Limb (tissue), 2 donors: ENCODE data around the gene ZNF595.
"Not testable (repeated sequence)": the region's sequence is repeated elsewhere in the genome, so short reads cannot be mapped to it uniquely, and the experiment has no call there.

ENCODE experiments used
- DNase-seq, 2 donors: peaks; one replicate each; pipeline ENCODE4 v3.0.0-alpha.2; 2016; ENCODE audit errors: extremely low spot score in 2 of 2

ZNF595 gene

DNA sequence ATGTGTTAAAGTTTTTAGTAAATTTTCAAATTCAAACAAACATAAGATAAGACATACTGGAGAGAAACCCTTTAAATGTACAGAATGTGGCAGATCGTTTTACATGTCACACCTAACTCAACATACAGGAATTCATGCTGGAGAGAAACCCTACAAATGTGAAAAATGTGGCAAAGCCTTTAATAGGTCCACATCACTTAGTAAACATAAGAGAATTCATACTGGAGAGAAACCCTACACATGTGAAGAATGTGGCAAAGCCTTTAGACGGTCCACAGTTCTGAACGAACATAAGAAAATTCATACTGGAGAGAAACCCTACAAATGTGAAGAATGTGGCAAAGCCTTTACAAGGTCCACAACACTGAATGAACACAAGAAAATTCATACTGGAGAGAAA, 32.8 kb downstream of the ZNF595 start:
- no peak for DNase-seq

DNA sequence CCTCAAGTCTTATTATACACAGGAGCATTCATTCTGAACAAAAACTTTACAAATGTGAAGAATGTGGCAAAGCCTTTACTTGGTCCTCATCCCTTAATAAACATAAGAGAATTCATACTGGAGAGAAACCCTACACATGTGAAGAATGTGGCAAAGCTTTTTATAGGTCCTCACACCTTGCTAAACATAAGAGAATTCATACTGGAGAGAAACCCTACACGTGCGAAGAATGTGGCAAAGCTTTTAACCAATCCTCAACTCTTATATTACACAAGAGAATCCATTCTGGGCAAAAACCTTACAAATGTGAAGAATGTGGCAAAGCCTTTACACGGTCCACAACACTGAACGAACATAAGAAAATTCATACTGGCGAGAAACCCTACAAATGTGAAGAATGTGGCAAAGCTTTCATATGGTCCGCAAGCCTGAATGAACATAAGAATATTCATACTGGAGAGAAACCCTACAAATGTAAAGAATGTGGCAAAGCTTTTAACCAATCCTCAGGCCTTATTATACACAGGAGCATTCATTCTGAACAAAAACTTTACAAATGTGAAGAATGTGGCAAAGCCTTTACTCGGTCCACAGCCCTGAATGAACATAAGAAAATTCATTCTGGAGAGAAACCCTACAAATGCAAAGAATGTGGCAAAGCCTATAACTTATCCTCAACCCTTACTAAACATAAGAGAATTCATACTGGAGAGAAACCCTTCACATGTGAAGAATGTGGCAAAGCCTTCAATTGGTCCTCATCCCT, 33.6 kb downstream of the ZNF595 start:
- DNase-seq = not testable (repeated sequence)

DNA sequence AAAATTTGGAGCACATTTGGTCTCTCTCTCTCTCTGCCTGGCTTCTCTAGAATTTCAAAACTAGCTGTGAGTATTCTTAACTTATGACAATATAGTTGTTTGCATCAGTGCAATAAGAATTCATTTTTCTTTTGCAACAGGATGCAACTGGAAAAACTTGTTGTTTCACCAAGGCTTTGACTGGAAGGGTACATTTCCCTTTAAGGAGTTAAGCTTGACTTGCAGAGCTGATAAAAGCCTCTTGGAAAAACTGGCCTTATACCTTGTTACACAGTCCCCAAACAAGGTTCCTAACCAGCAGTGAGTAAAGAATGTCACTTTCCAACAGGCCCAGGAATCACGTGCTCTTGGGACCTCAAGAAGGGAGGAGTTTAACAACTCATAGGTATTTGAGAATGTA, 45.3 kb downstream of the ZNF595 start:
- no peak for DNase-seq

DNA sequence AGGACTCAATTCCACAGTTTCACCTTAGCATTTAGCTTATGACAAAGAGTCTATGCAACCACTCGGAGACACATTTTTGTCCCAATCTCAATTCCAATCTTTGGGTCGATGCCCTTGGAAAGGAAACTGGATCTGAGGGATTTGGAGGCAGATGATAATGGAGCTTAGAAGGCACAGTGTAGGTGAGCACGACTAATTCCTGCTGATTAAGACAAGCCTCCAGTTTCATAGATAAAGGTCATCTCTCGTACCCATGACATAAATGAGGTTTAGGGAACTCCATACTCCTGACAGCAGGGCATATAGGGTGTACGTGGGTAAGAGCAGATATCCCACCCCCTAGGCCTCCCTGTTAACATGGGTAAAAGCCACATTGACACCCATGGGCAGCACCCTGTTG, 46.7 kb downstream of the ZNF595 start:
- DNase-seq = no peak

DNA sequence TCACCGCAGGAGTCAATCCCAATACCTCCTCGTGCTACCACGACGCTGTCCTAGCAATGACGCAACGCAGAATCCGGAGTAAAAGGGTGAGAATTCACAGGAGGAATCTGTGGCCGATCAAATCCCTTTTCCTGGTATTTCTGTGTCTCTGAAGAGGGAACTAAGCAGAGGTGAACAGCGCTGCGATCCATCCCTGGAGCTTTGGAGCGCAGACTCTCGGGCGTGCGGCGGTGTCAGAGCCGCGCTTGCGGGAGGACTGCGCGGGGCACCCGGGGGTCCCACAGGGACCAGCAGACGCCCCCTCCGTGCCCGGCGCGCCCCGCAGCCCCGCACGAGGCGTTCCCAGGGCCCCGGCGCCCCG, 53.9 kb downstream of the ZNF595 start:
- DNase-seq = no peak

DNA sequence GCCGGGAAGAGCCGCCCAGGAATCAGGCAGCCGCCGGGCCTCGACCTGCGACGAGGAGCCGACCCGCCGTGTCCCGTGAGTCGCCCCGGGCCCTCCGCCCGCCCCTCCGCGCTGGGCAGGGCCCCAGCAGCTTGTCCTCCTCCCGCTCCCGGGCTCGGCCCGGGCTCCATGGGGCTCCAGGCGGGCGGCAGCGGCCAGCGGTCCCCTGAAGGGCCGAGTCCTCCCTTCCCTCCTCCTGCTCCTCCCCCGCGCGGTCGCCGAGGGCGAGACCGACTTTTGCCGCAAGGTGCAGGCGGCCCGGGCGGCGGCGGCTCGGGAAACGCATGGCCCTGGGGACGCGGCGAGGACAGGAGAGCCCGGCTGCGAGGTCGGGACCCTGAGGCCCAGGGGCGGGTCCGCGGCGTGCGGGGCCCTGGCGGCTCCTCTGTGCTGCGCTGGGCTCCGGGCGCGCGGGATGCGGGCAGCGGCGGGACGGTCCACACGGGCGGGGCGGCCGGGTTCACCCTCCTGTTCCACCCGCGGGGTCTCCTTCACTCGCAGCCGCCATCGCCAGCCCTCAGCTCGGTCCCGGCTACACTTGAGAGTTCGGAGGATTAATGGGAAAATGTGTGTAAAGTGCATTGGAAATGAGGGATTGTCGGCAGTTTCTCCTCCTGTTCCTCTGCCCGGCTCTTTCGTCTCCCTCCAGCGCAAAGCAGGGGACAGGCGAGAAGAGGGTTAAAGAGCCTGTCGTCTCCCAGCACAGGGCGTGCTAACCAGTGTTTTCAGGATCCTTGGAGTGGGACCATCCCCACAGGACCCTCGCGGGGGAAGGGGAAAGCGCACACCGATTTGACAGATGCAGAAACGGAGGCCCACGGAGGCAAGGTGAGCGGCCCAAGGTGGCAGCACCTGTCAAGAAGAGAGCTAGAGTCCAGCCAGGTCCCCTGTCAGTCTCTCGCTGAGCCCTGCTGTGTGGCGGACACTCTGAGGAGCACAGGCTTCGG, 54.6 kb downstream of the ZNF595 start:
- peak in 1 of 2 donors; percentile 38 for DNase-seq

DNA sequence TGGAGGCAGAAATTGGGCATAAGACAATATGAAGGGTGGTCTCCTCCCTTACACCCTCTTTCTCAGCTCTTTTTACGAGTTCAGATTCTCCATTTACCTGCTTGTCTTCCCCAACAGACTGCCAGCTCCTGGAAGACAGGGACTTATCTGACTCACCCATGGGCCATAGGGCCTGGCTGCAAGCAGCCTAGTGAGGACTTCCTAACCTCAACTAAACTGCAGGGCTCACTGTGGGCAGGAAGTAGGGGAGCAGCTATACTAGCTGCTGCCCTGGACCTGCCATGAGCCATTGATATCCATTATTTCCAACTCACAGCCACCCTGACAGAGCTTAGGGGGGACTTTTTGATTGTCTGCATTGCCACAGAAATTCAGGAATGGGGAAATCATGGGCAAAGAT, 59.6 kb downstream of the ZNF595 start:
- no peak for DNase-seq

DNA sequence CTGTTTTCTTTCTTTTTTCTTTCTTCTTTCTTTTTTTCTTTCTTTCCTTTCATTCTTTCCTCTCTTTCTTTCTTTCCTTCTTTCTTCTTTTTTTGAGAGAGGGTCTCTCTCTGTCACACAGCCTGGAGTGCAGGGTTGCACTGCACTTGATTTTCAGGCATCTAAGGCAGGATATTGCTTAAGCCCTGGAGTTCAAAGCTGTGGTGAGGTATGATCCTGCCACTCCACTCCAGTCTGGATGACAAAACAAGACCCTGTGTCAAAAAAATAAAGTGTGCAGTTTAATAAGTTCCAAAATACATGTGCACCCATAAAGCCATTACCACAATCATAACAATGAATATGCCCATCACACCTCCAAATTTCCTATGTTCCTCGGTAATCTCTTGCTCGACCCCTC, 60.6 kb downstream of the ZNF595 start:
- no peak for DNase-seq

DNA sequence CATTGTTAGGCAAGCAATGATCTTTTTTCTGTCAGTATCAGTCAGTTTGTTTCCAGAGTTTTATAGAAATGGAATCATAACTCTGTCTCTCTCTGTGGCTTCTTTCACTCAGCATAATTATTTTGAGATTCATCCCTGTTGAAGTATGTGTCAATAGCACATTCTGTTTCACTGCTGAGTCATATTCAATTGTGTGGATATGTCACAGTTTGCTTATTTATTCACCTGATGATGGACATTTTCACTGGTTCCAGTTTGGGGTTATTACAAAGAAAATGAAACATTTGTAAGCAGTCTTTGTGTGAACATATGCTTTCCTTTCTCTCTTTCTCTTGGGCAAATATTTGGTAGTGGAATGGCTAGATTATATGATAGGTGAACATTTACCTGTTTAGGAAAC, 61.0 kb downstream of the ZNF595 start:
- DNase-seq = no peak

DNA sequence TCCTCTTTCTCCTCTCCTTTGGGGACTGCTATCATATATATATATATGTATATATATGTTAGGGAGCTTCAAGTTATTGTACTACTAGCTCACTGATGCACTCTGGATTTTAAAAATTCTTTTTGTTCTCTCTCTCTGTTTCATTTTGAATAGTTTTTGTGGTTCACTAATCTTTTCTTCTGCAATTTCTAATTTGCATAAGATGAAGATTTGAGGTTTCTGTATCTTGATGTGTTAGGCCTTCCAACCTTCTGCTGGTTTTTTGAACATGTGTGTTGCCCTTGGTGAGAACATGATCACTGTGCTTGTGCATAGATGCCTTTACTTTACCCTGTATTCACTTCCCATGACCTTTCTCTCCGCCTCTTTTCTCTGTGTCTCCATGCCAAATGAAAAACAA, 63.4 kb downstream of the ZNF595 start:
- DNase-seq = no peak

DNA sequence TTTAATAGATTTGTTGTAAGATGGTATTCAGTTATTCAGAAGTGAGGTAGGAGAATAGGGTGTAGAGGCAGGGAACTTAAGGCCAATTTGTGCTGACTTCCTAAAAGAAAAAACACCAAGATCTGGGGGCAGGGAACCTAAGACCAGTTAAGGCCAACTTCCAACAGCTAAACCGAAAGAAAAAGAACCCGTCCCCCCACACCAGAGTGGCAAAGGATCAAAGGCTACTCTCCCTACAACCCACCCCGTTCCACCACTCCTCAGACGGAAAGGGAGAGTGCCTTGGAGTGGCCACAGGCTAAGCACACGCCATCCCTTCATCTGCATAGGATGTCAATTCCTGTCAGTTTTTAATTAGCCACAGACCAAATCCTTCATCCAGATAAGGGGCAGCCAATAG, 67.5 kb downstream of the ZNF595 start:
- no peak for DNase-seq

DNA sequence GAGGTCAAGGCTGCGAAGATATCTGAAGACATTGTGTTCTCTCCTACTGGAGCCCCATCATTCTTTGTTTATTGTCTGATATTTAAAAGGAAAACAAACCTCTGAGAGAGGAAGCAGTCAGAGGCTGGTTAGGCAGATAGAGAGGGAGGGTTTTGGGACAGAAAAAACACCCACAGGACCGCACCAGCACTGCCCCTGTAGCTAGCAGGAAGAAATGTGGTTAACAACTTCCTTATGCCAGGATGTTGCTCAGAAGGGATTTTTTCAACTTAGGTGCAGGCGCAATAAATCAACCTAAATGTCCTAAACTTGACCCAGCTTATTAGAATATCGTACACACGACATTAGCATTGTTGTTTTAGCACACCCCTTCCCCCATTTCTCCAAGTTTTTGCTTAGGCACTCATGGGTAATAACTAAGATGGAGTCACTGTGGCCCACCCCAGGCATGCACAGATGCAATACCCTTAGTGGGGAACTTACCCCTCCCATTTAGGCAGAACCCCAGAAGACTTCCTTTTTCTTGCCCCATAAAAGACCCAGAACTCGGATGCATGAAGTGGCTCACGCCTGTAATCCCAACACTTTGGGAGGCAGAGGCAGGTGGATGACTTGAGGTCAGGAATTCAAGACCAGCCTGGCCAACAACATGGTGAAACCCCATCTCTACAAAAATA, 68.4 kb downstream of the ZNF595 start:
- no peak for DNase-seq

DNA sequence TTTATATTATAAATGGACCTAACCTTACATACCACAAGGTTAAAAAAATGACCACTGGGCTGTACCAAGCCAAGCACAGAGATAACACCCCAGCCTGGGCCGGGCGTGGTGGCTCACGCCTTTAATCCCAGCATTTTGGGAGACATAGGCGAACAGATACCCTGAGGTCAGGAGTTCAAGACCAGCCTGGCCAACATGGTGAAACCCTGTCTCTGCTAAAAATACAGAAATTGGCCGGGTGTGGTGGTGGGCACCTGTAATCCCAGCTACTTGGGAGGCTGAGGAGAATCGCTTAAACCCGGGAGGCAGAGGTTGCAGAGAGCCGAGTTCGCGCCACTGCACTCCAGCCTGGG, 70.8 kb downstream of the ZNF595 start:
- not testable (repeated sequence) for DNase-seq

DNA sequence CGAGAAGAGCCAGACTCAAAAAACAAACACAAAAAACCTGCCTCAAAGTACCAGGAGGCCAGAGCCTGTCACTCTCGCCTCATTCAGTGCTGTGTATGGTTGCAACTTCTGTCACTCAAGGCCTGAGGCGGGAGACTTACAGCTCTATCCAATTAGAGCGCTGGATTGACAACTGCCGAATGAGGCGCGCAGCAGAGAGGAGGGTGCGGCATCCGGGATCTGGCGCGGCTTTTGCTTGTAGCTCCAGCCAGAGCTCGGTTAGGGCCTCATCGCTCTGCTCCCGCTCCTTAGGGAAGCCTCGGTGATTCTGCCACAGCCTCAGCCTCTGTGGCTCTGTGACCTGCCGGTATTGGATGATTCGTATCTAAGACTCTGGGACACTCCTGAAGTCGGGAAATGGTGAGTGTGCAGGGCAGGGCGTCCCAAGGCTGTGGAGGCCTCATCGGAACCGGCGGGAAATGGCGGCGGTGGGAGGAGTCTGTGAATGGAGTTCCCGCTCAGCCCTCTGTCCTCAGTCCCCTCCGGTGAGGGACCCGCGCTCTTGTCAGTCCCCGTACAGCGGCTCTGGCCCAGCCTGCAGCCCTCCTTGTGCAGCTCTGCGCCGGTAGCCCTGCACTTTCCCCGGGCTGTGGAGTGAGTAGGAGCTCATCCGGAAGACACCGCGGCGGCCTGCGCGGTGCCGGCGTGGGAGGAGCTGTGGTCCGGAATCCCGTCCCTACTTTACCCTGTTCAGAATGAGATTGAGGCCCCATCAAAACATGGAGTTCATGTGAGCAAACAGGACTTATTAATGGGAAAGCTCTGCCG, 71.4 kb downstream of the ZNF595 start, which contains the start of gene ZNF718:
Gene ZNF718, plus strand, starts transcription at position 227 of the 807 bp plus-strand sequence. Its CDS starts 170 bp downstream, at position 397.
- peak; percentile 94 to 96 for DNase-seq

DNA sequence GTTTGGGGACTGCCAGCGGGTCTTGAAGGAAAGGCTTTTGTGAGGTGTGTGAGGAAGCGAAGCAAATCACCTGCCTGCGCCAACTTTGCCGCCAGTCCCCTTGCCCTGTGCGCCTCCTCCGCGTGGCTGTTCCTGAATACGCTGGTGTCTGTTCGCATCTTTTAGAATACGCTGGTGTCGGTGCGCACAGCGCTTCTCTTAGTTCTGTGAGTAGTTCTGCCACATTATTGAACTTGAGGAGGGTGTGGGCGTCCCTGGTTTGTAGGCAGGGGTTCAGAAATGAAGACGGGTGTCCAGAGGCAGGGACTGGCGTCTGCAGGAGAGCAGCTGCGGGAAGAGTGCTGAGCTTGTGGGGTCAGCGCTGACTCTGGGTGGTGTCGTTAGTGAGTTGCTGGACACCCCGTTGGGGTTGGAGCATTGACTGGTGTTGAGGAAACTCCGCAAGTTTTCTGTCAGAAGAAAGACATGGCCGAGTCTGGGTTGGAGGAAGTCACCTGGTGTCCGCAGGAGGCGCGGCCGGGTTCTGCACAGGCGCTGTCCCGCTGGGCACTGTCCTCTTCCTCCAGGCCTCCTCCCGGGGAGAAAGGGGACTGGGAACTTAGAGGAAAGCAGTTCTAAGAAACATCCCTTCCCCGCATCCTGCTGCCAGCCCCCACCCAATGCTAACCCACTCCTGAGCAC, 72.1 kb downstream of the ZNF595 start:
- no peak for DNase-seq

DNA sequence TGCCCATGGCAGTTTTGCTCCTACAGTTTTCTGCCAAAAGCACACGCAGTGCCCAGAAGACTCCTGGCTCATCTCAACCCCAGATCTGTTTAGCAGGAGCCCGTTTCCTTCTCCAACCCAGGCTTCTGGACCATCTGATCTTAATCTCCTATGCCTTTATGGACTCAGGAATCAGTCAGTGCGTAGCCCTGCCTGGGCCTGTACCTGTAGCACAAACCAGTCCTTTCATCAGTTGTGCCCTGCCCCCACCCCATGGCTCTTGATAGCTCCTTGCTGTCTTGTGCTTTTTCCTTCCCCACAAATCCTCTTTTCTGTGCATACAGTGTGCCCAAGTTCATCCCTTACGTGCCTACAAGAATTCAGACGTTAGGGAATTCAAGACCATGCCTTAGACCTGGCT, 72.7 kb downstream of the ZNF595 start:
- no peak for DNase-seq

DNA sequence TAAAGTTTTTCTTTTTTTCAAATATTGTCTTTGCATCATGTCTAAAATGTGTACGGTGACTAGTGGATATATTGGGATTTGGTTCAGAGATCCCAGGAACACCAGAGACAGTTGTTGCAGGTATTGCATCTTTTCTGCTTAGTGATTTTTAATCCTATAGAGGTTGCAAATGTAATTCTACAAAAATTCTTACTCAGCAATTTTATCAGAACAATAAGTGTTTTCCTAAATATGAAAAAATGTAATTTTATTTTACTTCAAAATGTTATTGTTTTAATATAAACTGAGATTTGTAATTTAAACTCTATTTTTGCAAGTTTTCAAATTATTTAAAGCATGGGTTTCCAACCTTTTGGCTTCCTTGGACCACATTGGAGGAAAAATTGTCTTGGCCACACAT, 79.4 kb downstream of the ZNF595 start:
- no peak for DNase-seq
